ENCODE measurements around the gene SLC50A1.

Gene SLC50A1

DNA sequence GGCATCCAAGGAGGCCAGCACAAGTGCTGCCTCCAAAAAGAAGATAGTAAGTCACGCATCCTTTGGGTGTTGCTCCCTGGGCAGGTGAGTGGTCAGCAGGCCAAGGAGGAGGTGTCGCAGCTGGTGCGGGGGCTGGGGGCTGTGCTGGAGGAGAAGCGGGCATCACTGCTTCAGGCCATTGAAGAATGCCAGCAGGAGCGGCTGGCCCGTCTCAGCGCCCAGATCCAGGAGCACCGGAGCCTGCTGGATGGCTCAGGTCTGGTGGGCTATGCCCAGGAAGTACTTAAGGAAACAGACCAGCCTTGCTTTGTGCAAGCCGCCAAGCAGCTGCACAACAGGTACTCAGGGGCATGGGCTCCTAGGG lies 42.2 kb downstream of the SLC50A1 start:
- DNase-seq (ENCODE audit: low read depth): no peak
- TF ChIP-seq MYC (IDR thresholded peaks at IDR 0.05; ENCODE audit: low read depth, low read length) (no peak), POLR2A (IDR thresholded peaks at IDR 0.05; ENCODE audit: extremely low read depth, insufficient read length) (no peak)
- TF ChIP-seq, protein P1, sequence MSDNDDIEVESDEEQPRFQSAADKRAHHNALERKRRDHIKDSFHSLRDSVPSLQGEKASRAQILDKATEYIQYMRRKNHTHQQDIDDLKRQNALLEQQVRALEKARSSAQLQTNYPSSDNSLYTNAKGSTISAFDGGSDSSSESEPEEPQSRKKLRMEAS (IDR thresholded peaks at IDR 0.05; ENCODE audit: low read depth, low read length): no peak
- TF ChIP-seq, protein P2, sequence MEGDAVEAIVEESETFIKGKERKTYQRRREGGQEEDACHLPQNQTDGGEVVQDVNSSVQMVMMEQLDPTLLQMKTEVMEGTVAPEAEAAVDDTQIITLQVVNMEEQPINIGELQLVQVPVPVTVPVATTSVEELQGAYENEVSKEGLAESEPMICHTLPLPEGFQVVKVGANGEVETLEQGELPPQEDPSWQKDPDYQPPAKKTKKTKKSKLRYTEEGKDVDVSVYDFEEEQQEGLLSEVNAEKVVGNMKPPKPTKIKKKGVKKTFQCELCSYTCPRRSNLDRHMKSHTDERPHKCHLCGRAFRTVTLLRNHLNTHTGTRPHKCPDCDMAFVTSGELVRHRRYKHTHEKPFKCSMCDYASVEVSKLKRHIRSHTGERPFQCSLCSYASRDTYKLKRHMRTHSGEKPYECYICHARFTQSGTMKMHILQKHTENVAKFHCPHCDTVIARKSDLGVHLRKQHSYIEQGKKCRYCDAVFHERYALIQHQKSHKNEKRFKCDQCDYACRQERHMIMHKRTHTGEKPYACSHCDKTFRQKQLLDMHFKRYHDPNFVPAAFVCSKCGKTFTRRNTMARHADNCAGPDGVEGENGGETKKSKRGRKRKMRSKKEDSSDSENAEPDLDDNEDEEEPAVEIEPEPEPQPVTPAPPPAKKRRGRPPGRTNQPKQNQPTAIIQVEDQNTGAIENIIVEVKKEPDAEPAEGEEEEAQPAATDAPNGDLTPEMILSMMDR (IDR thresholded peaks at IDR 0.05; ENCODE audit: low read depth, low read length): no peak
- H3K4me3 ChIP-seq (ENCODE audit: low read depth, low read length): no peak overlapping the region

DNA sequence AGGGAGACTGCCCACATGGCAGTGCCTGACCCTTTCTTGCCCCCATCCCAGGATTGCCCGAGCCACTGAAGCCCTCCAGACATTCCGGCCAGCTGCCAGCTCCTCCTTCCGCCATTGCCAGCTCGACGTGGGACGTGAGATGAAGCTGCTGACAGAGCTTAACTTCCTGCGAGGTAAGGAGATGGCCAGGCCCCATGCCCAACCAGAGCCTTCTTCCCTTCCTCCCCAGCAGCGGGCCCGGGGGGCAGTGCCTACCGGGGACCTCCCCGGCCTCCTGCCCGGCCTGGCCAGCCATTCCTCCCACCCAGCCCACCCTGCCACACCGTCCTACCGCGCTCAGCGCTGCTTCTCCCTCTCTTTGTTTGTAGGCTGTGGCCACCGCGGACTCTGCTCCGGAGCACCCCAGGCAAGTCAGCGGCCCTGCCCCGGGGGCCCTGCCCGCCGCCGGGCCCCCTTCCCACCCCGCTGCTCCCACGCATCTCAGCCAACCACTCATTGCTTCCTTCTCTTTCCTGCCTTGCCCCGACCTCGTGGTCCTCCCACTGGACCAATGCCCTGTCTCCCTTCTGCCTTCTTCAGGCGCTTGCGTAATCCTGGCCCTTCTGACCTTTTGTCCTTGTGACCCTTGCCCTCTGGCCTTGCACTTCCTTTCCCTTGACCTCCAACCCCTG lies 42.9 kb downstream of the SLC50A1 start:
- no peak for TF ChIP-seq POLR2A (IDR thresholded peaks at IDR 0.05; ENCODE audit: extremely low read depth, insufficient read length)
- TF ChIP-seq, protein P1 (IDR thresholded peaks at IDR 0.05; ENCODE audit: low read depth, low read length): peak; percentile 28; the same call in 1 of the 2 replicates
- peak; percentile 55 for DNase-seq (ENCODE audit: low read depth)
- no peak overlapping the region for H3K4me3 ChIP-seq (ENCODE audit: low read depth, low read length)

DNA sequence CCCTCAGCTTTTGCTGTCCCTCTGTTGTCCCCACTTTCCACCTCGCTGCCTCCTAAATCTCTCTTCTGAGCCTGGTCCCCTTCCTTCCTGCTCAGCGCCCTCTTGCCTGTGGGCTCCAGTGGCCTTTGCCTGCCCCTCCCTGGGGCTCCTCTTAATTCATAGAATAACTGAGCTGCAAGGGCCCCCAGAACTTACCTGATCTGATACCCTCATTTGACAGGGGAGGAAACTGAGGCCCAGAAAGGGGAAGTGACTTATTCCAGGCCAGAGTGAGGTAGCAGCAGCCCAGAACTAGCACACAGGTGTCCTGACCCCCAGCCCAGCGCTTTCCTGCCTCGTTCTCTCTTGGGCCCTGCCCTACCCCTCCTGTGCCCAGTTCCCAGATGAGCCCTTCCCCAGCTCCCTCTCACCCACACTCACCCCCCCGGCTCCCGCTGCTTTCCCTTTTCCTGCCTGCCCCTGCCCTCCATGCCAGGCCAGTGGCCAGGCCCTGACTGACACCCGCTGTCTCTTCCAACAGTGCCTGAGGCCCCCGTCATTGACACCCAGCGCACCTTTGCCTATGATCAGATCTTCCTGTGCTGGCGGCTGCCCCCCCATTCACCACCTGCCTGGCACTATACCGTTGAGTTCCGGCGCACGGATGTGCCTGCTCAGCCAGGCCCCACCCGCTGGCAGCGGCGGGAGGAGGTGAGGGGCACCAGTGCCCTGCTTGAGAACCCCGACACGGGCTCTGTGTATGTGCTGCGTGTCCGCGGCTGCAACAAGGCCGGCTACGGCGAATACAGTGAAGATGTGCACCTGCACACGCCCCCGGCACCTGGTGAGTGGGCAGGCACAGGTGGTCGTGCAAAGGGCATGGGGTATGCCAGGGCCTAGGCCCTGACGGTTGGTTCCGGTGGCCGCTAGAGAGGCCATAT lies 43.7 kb downstream of the SLC50A1 start:
- DNase-seq (ENCODE audit: low read depth): no peak
- TF ChIP-seq, protein P2 (IDR thresholded peaks at IDR 0.05; ENCODE audit: low read depth, low read length): no peak
- TF ChIP-seq, protein P1 (IDR thresholded peaks at IDR 0.05; ENCODE audit: low read depth, low read length): no peak
- no peak overlapping the region for H3K4me3 ChIP-seq (ENCODE audit: low read depth, low read length)

DNA sequence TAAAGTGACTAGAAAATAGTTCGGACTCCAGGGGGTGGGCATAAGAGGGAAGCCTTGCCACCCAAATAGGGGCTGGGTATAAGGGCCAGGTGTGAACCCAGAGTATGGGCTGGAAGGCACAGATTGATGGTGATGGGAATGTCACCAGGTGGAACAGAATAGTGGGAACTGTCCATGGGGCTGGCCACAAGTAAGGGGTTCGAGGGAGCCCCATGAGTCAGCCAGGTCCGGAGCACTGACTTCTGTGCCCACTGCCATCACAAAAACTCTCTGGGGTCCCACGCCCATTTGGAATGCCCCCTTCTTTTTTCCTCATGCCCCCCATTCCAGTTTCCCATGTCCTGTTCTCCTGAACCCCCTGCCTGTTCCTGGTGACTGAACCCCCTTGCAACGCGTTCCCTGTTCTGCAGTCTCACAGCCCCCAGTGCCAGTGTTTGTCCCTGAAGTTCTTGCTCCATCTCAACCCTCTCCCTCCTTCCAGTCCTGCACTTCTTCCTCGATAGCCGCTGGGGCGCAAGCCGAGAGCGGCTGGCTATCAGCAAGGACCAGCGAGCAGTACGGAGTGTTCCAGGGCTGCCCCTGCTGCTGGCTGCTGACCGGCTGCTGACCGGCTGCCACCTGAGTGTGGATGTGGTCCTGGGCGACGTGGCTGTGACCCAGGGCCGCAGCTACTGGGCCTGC lies 45.9 kb downstream of the SLC50A1 start:
- H3K4me3 ChIP-seq (ENCODE audit: low read depth, low read length): no peak overlapping the region
- TF ChIP-seq, protein P2 (IDR thresholded peaks at IDR 0.05; ENCODE audit: low read depth, low read length): no peak
- TF ChIP-seq POLR2A (IDR thresholded peaks at IDR 0.05; ENCODE audit: extremely low read depth, insufficient read length) (no peak), MYC (IDR thresholded peaks at IDR 0.05; ENCODE audit: low read depth, low read length) (no peak)
- TF ChIP-seq, protein P1 (IDR thresholded peaks at IDR 0.05; ENCODE audit: low read depth, low read length): no peak
- no peak for DNase-seq (ENCODE audit: low read depth)

DNA sequence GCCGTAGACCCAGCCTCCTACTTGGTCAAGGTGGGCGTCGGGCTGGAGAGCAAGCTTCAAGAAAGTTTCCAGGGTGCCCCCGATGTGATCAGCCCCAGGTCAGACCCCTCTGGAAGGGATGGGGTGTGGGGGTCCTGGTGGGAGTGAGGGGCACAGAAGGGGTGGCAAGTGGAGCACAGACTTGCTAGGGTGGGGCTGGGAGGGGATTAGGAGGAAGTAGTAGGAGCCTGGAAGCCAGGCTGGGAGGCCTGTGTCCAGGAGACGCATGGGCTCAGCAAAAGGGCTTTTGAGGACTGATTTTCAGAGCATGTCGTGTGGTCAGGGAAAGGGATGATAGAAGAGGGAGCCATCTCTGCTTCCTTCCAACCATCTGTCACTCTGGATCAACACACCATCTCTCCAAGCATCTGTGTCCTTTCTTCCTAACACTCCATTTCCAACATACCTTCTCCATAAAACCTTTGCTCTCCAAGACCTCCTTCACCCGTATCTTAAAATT lies 46.4 kb downstream of the SLC50A1 start:
- TF ChIP-seq POLR2A (IDR thresholded peaks at IDR 0.05; ENCODE audit: extremely low read depth, insufficient read length) (no peak), MYC (IDR thresholded peaks at IDR 0.05; ENCODE audit: low read depth, low read length) (no peak)
- TF ChIP-seq, protein P2 (IDR thresholded peaks at IDR 0.05; ENCODE audit: low read depth, low read length): no peak
- TF ChIP-seq, protein P1 (IDR thresholded peaks at IDR 0.05; ENCODE audit: low read depth, low read length): no peak
- DNase-seq (ENCODE audit: low read depth): no peak
- H3K4me3 ChIP-seq (ENCODE audit: low read depth, low read length): no peak overlapping the region

Measured in NB4 (cell line).